ENCODE data around the gene AGPAT1.
"Not testable (repeated sequence)": the region's sequence is repeated elsewhere in the genome, so short reads cannot be mapped to it uniquely, and the experiment has no call there.

AGPAT1 gene

GRCh38 chr6:32175711-32176475 is at the start of gene AGPAT1:
AGPAT1 (minus strand) TSS chr6:32176084; CDS start chr6:32171496, 4,588 bp downstream.
- peak; percentile 97 to 98 for DNase-seq

GRCh38 chr6:32224696-32225095 is 48.8 kb upstream of the AGPAT1 start:
- TF ChIP-seq GATA1 (IDR thresholded peaks at IDR 0.05; ENCODE audit: low read depth, low read length) (no peak), POLR2A (IDR thresholded peaks at IDR 0.05; ENCODE audit: low read length) (no peak)
- DNase-seq, result no peak

More at GRCh38 chr6:32175711-32176475, at the start of gene AGPAT1:
- no peak for TF ChIP-seq GATA1 (IDR thresholded peaks at IDR 0.05; ENCODE audit: low read depth, low read length)
- TF ChIP-seq POLR2A (IDR thresholded peaks at IDR 0.05; ENCODE audit: low read length), result peak; percentile 79

- TF ChIP-seq GATA1 (IDR thresholded peaks at IDR 0.05; ENCODE audit: low read depth, low read length), result no peak
- TF ChIP-seq POLR2A (IDR thresholded peaks at IDR 0.05; ENCODE audit: low read length), result no peak
- DNase-seq, result no peak
These were observed 47.7 kb upstream of the AGPAT1 start, which contains the start of gene NOTCH4 for GRCh38 chr6:32223258-32224235. NOTCH4 (minus strand) TSS chr6:32224067; CDS start chr6:32223928, 139 bp downstream.

- DNase-seq, result no peak
- no peak for TF ChIP-seq POLR2A (IDR thresholded peaks at IDR 0.05; ENCODE audit: low read length)
- TF ChIP-seq GATA1 (IDR thresholded peaks at IDR 0.05; ENCODE audit: low read depth, low read length), result no peak
These were observed 46.7 kb upstream of the AGPAT1 start for GRCh38 chr6:32222333-32223230.

- no peak for DNase-seq
- no peak for TF ChIP-seq GATA1 (IDR thresholded peaks at IDR 0.05; ENCODE audit: low read depth, low read length)
- no peak for TF ChIP-seq POLR2A (IDR thresholded peaks at IDR 0.05; ENCODE audit: low read length)
These were observed 44.1 kb upstream of the AGPAT1 start for GRCh38 chr6:32220021-32220420.

- no peak for DNase-seq
- no peak for TF ChIP-seq POLR2A (IDR thresholded peaks at IDR 0.05; ENCODE audit: low read length)
- no peak for TF ChIP-seq GATA1 (IDR thresholded peaks at IDR 0.05; ENCODE audit: low read depth, low read length)
These were observed 42.3 kb upstream of the AGPAT1 start for GRCh38 chr6:32218167-32218566.

- no peak for TF ChIP-seq GATA1 (IDR thresholded peaks at IDR 0.05; ENCODE audit: low read depth, low read length)
- no peak for TF ChIP-seq POLR2A (IDR thresholded peaks at IDR 0.05; ENCODE audit: low read length)
- no peak for DNase-seq
These were observed 41.1 kb upstream of the AGPAT1 start for GRCh38 chr6:32216998-32217397.

- peak; percentile 20 to 55 for DNase-seq
- TF ChIP-seq POLR2A (IDR thresholded peaks at IDR 0.05; ENCODE audit: low read length) (no peak), GATA1 (IDR thresholded peaks at IDR 0.05; ENCODE audit: low read depth, low read length) (no peak)
These were observed 40.4 kb upstream of the AGPAT1 start for GRCh38 chr6:32216285-32216684.

- DNase-seq, result no peak
These were observed 39.7 kb upstream of the AGPAT1 start for GRCh38 chr6:32215617-32216016.

GRCh38 chr6:32214126-32214525 is 38.2 kb upstream of the AGPAT1 start:
- no peak for DNase-seq
- TF ChIP-seq POLR2A (IDR thresholded peaks at IDR 0.05; ENCODE audit: low read length) (no peak), GATA1 (IDR thresholded peaks at IDR 0.05; ENCODE audit: low read depth, low read length) (no peak)

More at GRCh38 chr6:32215617-32216016, 39.7 kb upstream of the AGPAT1 start:
- TF ChIP-seq GATA1 (IDR thresholded peaks at IDR 0.05; ENCODE audit: low read depth, low read length), result no peak
- TF ChIP-seq POLR2A (IDR thresholded peaks at IDR 0.05; ENCODE audit: low read length), result no peak

- DNase-seq, result no peak
- no peak for TF ChIP-seq GATA1 (IDR thresholded peaks at IDR 0.05; ENCODE audit: low read depth, low read length)
- TF ChIP-seq POLR2A (IDR thresholded peaks at IDR 0.05; ENCODE audit: low read length), result no peak
These were observed 37.8 kb upstream of the AGPAT1 start for GRCh38 chr6:32213649-32214048.

- no peak for DNase-seq
- TF ChIP-seq GATA1 (IDR thresholded peaks at IDR 0.05; ENCODE audit: low read depth, low read length), result no peak
- no peak for TF ChIP-seq POLR2A (IDR thresholded peaks at IDR 0.05; ENCODE audit: low read length)
These were observed 36.3 kb upstream of the AGPAT1 start for GRCh38 chr6:32212076-32212760.

- not testable (repeated sequence) for DNase-seq
These were observed 35.5 kb upstream of the AGPAT1 start for GRCh38 chr6:32211432-32211831.

All from erythroblast (primary cell).